Cardiac muscle cell (in vitro differentiated cells and primary cell): ENCODE measurements around the gene USP54. TPM values are rescaled to one million over a fixed set of nuclear protein-coding genes. Genes with fewer than 3 reads are reported as not detected.
"Not testable (repeated sequence)": the region's sequence is repeated elsewhere in the genome, so short reads cannot be mapped to it uniquely, and the experiment has no call there.

Experiments used
- DNase-seq, 2 donors: peaks; one replicate each; pipeline versions ENCODE4 v3.0.0 to v3.0.0-alpha.2; 2010 to 2017; ENCODE audit warnings: low read depth in 1 of 2, low spot score in 1 of 2
- H3K27ac ChIP-seq: fragments of 200-600 bp; sonication (generic); 2 replicates; pipeline ENCODE4 v1.5.1; 2016
- H3K27me3 ChIP-seq: fragments of 200-600 bp; sonication (generic); 2 replicates; pipeline ENCODE4 v1.6.0; 2016; ENCODE audit warnings: control low read depth
- H3K36me3 ChIP-seq: fragments of 200-600 bp; sonication (generic); 2 replicates; pipeline ENCODE4 v1.5.1; 2016; ENCODE audit warnings: control low read depth
- H3K4me1 ChIP-seq: fragments of 200-600 bp; sonication (generic); 2 replicates; pipeline ENCODE4 v1.8.1; 2017; ENCODE audit warnings: low read depth, mild to moderate bottlenecking, mixed run types
- H3K4me3 ChIP-seq: fragments of 200-600 bp; sonication (generic); 2 replicates; pipeline ENCODE4 v1.5.1; 2016; ENCODE audit warnings: mild to moderate bottlenecking
- H3K9me3 ChIP-seq: fragments of 200-600 bp; sonication (generic); 2 replicates; pipeline ENCODE4 v1.5.1; 2017; ENCODE audit warnings: low read depth, mild to moderate bottlenecking, control low read depth
- CTCF ChIP-seq: IDR thresholded peaks from 2 replicates; pipeline ENCODE4 v1.5.1; 2012; ENCODE audit warnings: low read depth, mild to moderate bottlenecking, low read length
- polyA plus RNA-seq: library from polyadenylated mRNA; unstranded; fragments of >200 nt; fragmentation: Nextera tagmentation; extraction: Ambion mirVana; gene quantifications from 2 replicates; pipeline ENCODE4 v1.2.1, GENCODE V29; 2016
- total RNA-seq: library from RNA; depleted of rRNA; stranded (reverse); fragments of >200 nt; gene quantifications from 2 replicates; pipeline ENCODE4 v1.2.3, GENCODE V29; 2016

The USP54 gene
- total and polyA plus RNA-seq, 2 experiments from 2014 or later = 10.6 to 12.4 TPM

- no peak for TF ChIP-seq CTCF
Observed at GRCh38 chr10:73576890-73577591, 14.1 kb downstream of the USP54 start.

GRCh38 chr10:73576178-73576889 is 14.8 kb downstream of the USP54 start:
- H3K4me3 ChIP-seq = no peak overlapping the region
- no peaks in the 10 kb centered on the region for H3K27me3 ChIP-seq
- DNase-seq = peak in 1 of 2 donors; percentile 93
- TF ChIP-seq CTCF = no peak
- no peaks in the 10 kb centered on the region for H3K9me3 ChIP-seq
- H3K27ac ChIP-seq = no peak overlapping the region
- H3K4me1 ChIP-seq = no peaks in the 10 kb centered on the region
- no peaks in the 10 kb centered on the region for H3K36me3 ChIP-seq

More at GRCh38 chr10:73576890-73577591, 14.1 kb downstream of the USP54 start:
- H3K4me1 ChIP-seq = no peaks in the 10 kb centered on the region
- H3K4me3 ChIP-seq = no peak overlapping the region
- H3K27ac ChIP-seq = peak overlapping the region; percentile 95
- H3K9me3 ChIP-seq = no peaks in the 10 kb centered on the region
- DNase-seq = peak in 1 of 2 donors; percentile 24
- H3K27me3 ChIP-seq = no peaks in the 10 kb centered on the region
- no peaks in the 10 kb centered on the region for H3K36me3 ChIP-seq

GRCh38 chr10:73567025-73567424 is 24.1 kb downstream of the USP54 start:
- not testable (repeated sequence) for DNase-seq, H3K4me1 ChIP-seq, H3K36me3 ChIP-seq, H3K27me3 ChIP-seq, H3K9me3 ChIP-seq, H3K4me3 ChIP-seq, H3K27ac ChIP-seq

GRCh38 chr10:73561192-73561591 is 29.9 kb downstream of the USP54 start:
- Histone ChIP-seq H3K27me3 (no peaks in the 10 kb centered on the region), H3K27ac (no peak overlapping the region), H3K4me1 (no peaks in the 10 kb centered on the region), H3K4me3 (no peak overlapping the region), H3K36me3 (no peaks in the 10 kb centered on the region), H3K9me3 (no peaks in the 10 kb centered on the region)
- TF ChIP-seq CTCF = no peak
- no peak for DNase-seq

GRCh38 chr10:73559590-73559989 is 31.6 kb downstream of the USP54 start:
- no peak for TF ChIP-seq CTCF
- H3K4me3 ChIP-seq = no peak overlapping the region
- H3K27me3 ChIP-seq = no peaks in the 10 kb centered on the region
- H3K36me3 ChIP-seq = no peaks in the 10 kb centered on the region
- H3K9me3 ChIP-seq = no peaks in the 10 kb centered on the region
- DNase-seq = peak in 1 of 2 donors; percentile 17
- H3K27ac ChIP-seq = no peak overlapping the region
- no peaks in the 10 kb centered on the region for H3K4me1 ChIP-seq

GRCh38 chr10:73556855-73557254 is 34.3 kb downstream of the USP54 start:
- no peak overlapping the region for H3K27ac ChIP-seq
- H3K27me3 ChIP-seq = no peaks in the 10 kb centered on the region
- H3K9me3 ChIP-seq = no peaks in the 10 kb centered on the region
- H3K36me3 ChIP-seq = no peaks in the 10 kb centered on the region
- peaks cover 9% of the 10 kb centered on the region for H3K4me1 ChIP-seq
- DNase-seq = no peak
- H3K4me3 ChIP-seq = no peak overlapping the region
- no peak for TF ChIP-seq CTCF
